NCI-H526 treated with DMSO at 0.1 percent for 48 hours (cell line): ENCODE data around the gene MMP20.
"Not testable (repeated sequence)": the region's sequence is repeated elsewhere in the genome, so short reads cannot be mapped to it uniquely, and the experiment has no call there.

ENCODE experiments used
- DNase-seq: peaks from one replicate; lab custom pipeline; 2025; lab: John Stamatoyannopoulos, UW

The MMP20 gene, protein sequence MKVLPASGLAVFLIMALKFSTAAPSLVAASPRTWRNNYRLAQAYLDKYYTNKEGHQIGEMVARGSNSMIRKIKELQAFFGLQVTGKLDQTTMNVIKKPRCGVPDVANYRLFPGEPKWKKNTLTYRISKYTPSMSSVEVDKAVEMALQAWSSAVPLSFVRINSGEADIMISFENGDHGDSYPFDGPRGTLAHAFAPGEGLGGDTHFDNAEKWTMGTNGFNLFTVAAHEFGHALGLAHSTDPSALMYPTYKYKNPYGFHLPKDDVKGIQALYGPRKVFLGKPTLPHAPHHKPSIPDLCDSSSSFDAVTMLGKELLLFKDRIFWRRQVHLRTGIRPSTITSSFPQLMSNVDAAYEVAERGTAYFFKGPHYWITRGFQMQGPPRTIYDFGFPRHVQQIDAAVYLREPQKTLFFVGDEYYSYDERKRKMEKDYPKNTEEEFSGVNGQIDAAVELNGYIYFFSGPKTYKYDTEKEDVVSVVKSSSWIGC

DNA sequence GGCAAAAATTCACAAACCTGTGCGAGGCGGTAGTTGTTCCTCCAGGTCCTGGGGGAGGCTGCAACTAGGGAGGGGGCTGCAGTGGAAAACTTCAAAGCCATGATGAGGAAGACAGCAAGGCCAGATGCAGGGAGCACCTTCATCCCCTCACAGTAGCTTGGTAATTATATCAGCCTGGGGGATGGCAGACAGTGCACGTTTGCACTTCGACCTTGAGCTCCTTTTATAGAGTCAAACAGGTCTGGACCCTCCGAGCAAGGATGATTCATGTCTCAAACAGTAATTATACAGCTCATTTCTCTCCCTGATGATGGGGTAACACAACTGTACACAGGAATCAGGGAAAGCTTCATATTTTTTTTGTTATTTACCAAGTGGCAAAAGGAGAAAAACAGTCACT is at the start of gene MMP20:
Gene MMP20, minus strand, starts transcription at position 156 of the 400 bp plus-strand sequence. Its CDS starts 13 bp downstream, at position 143.
- no peak for DNase-seq

DNA sequence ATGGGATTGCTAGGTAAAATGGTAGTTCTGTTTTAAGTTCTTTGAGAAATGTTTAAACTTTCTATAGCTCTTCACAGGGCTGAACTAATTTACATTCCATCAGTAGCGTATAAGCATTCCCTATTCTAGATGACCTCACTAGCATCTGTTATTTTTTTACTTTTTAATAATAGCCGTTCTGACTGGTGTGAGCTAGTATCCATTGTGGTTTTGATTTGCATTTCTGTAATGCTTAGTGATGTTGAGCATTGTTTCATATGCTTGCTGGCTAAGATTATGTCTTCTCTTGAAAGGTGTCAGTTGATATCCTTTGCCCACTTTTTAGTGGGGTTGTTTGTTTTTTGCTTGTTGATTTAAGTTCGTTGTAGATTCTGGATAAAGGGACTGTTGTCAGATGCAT is 44.5 kb upstream of the MMP20 start:
- DNase-seq: no peak

DNA sequence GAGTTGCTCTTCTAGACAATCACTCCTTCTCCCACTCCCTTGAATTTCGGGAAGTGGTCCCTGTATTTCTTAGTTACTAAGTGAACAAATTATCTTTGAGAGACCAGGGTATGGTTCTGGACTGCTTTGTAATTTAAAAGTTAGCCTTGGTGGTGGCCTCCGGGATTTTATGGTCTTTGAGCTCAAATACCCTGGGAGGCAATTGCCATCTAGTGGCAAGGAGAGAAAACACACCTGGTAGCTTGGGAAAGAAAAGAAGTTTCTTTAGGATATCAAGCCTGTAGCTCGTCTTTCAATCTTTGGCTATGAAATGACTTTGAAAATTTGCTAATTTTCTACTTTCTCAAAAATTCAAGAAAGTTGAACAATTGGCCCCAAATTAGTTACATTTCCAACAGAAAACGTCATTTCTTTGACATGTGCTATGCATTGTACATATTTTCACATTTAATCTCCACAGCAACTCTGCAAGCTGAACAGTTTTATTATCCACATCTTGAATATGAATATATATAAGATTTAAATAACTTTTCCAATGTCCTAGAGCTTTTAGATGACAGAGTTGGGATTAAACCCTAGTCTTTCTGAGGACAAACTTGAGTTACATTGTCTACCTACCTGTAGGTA is 41.3 kb upstream of the MMP20 start:
- DNase-seq: peak; percentile 76

DNA sequence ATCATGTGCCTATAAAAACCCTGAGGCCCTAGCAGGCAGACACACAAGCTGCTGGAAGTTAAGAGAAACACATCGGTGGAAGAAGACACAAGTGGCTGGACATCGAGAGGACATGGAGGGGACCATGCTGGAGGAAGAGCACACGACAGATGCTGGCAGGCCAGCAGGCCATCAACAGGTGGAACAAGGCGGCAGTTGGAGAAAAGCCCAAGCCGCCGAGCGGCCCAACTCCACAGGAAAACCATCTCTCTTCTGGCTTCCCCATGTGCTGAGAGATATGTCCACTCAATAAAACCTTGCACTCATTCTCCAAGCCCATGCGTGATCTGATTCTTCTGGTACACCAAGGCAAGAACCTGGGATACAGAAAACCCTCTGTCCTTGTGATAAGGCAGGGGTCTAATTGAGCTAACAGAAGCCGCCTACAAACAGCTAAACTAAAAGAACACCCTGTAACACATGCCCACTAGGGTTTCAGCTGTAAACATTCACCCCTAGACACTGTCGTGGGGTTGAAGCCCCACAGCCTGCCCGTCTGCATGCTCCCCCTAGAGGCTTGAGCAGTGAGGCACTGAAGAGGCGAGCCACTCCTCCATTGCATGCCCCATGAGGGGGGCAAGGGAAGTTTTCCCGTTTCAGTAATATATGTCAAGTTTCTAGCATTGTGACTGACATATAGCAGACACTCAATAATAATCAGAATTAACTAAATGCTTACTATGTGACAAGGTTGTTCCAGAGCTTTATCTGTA is 39.0 kb upstream of the MMP20 start:
- DNase-seq: no peak

DNA sequence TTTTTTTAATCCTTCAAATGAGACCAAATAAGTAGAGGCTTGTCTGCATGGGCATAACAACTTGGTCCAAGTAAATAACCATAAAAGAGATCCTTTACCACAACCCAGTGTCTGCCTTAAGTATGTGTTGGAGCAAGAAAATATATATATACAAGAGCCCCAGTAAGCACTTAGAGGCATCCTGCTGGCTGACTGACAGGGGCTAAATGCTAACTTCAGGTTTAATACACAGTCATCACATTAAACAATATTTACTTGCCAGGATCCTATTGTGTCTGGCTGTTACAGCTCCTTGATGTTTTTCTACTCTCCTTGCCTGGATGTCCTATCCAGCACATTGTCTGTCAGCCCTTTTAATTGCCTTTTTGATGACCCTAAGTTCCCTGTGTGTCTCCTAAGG is 37.5 kb upstream of the MMP20 start:
- no peak for DNase-seq

DNA sequence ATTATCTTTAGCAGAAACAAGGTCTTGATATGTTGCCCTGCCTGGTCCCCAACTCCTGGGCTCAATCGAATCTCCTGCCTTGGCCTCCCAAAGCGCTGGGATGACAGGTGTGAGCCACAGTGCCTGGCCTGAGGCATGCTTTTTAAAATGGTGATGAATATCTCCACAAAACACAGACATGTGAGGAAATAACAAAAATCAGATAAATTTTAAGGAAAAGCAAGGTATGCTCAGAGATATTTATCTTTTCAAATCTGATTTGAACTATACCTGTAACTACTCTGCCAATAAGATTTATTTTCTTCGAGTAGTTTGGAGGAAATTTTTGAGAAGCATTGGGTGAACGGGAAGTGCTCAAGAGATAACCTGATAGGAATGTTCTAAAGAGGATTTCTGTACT is 35.9 kb upstream of the MMP20 start:
- DNase-seq: no peak

DNA sequence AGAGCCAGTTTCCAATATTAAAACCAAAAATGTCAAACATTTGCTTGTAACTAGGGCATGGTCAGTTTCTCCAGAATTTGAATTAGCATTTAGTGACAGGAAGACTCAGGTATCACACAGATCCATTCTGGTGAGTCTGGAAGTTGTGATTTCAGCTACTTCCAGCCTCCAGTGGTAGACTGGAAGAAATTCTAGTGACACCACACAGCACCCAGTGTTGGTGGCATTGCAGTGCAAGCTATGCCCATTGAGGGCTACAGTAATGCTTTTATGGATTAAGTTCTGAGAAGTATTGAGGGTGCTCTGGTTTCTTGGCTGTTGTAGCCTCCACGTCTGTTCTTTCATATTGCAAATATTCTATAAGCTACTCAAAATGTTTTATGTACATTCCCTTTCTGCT is 31.4 kb upstream of the MMP20 start:
- no peak for DNase-seq

DNA sequence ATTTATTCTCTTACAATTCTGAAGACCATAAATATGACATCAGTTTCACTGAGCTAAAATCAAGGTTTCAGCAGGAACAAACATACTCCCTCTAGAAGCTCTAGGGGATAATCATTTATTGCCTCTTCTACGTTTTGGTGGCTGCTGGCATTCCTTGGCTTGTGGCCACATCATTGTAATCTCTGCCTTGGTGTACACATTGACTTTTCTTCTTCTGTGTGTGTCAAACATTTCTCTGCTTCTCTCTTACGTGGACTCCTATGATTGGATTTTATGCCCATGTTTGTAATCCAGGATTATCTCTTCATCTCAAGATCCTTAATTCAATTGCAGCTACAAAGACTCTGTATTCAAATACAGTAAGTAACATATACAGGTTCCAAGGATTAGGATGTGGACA is 30.4 kb upstream of the MMP20 start:
- no peak for DNase-seq

DNA sequence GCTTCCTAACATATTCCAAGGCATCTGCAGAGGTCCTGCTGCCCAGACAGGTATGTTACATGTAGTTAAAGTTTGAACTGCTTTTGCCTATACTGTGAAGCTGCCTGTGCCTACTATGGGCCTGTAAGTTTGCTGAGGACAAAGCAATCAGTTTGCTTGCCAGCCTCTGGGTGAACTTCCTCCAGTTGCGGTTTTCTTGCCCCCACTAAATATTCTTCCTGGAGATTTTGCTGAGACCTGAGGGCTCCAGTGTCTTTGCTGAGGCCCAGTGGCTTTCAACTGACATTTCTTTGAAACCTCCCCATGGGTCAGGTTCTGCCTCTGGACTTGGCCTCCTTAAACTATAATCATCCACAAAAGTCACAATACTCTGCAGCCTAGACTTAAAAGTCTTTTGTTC is 29.6 kb upstream of the MMP20 start:
- DNase-seq: no peak

DNA sequence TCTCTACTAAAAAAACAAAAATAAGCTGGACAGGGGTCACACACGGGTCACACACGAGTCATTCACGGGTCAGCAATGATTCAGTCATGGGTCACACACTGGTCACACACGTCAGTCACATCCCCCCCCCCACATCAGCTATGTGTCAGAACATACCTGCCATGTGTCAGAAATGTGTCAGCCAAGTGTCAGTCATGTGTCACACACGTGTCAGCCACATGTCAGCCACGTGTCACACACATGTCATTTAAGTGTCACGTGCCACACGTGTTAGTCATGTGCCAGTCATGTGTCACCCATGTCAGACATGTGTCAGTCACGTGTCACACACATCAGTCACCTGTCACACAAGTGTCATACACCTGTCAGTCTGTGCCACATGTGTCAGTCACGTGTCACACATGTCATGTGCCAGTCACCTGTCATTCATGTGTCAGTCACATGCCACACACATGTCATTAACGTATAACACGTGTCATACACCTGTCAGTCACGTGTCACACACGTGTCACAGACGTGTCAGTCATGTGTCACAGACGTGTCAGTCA is 28.7 kb upstream of the MMP20 start:
- no peak for DNase-seq

DNA sequence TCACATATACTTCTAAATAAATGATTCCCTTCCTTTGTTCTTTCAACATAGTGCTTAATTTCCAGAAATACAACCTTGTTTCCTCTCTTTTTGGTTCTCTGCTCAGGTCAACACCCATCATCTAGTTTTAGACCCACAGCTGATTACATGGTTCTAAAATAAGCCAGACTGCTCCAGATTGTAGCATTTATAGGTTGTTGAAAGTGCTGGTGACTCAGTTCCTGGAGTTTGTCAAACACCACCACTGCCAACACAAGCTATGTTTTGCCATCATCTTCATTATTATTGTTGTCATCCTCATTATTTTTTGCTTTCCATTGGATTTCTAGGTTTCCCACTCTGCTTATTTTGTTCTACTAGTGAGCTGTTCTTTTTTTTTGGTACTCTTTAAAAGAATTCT is 22.3 kb upstream of the MMP20 start:
- no peak for DNase-seq

DNA sequence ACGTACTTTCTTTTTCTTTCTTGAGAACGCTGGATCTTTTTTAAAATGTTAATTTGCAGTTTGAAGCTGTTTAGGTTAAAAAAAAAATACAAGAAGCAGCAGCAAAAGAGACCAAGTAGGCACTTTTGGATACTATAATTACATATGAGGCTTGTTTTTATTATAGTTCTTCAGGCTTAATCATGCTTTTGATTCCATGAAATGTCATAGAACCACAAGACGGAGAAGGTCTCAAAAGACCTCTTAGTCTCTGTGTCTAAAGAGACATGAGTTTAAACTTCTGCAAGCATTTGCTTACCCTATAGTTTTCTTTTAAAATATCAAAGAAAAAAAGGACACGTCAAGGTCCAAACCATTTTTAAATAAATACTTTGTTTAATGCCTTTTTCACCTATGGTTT is 18.8 kb upstream of the MMP20 start:
- no peak for DNase-seq

DNA sequence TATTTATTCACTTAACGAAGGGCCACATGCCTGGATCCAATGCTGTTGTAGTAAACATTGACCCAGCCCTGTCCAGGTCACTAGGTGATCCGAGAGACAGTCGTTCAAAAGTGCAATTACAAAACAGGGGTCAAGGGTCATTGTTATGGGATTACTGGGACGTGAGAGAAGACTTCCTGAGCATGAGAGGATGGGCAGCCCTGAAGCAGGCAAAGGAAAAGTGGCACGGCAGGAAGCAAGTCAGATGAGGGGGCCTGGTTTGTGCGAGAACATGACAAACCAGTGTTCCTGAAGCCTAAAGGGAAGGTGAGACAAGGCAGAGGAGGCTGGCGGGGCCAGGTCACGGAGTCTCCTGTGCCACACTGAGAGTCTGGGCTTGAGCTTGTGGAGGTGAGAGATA is 15.8 kb upstream of the MMP20 start:
- no peak for DNase-seq

DNA sequence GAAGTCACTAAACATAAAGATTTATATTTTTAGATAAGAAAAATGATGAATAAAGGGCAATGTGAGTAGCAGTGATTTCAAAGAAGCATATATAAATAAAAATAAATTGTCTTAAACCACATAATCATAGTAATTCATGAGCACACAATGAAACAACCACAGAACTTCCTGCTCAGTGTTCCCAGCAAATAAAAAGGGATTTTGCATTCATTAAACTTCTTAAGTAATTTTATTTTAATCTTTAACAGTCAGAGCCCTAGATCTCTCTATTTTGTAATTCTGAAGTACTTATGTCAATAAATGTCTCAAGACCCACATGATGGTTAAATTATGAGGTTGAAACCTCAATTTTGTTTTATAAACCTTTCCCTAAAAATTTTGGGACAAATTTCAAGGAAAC is 14.5 kb upstream of the MMP20 start:
- no peak for DNase-seq

DNA sequence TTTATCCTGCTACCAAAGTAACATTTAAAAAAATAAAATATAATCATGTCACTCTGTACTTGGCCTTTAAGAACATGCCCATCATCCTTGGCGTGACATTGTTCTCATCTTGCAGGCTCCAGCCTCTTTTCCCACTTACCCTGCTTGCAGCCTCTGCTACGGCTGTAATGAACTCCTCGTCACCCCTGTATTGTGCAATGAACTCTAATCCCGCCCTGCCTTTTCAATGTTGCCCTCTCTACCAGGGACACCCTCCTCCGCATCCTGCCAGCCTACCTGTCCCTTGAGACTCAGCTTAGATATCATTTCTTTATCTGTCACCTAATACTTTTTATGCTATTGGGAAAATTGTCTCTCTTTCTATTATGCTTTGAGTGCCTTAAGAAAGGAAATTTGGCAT is 12.6 kb upstream of the MMP20 start:
- no peak for DNase-seq

DNA sequence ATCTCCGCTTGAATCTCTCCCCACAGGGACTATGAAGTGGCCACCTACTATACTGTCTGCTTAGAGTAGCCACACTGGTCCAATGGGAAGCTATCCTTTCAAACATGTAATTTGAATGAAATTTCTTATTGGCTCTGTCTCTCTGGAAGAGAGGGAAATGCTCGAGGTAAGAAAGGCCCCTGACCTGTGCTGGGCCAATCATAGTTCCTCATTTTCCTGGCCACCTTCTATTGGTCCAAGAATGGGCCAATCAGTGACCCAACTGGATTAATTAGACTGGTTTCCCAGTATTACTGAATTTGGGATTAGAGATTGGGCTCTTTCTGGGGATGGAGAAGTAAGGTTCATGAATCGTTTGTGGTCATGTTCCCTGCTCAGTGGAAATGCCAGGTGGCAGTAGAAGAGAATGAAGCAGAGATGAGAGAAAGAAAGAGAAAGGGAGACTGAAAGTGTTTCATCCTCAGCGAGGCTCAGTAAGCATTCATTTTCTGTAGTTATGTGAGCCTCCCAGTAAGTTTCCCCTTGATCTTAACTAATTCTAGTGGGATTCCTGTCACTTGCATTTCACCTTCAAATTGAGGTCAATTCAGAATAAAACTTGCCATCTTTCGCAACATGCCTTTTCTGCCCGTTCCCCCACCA is 8.4 kb upstream of the MMP20 start:
- DNase-seq: no peak

DNA sequence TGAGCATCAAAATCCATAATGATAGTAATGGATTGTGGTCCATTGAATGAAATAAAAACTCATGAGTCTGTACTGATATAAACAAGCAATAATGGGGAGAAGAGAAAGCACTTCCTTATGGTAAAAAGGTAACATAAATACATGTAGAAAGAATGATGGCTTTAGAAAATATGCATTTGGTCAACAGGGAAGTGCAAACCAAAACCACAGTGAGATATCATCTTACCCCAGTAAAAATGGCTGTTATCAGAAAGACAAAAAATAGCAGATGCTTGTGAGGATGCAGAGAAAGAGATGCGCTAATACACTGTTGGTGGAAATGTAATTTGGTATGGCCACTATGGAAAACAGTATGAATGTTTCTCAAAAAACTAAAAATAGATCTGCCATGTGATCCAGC is 6.9 kb upstream of the MMP20 start:
- DNase-seq: no peak

DNA sequence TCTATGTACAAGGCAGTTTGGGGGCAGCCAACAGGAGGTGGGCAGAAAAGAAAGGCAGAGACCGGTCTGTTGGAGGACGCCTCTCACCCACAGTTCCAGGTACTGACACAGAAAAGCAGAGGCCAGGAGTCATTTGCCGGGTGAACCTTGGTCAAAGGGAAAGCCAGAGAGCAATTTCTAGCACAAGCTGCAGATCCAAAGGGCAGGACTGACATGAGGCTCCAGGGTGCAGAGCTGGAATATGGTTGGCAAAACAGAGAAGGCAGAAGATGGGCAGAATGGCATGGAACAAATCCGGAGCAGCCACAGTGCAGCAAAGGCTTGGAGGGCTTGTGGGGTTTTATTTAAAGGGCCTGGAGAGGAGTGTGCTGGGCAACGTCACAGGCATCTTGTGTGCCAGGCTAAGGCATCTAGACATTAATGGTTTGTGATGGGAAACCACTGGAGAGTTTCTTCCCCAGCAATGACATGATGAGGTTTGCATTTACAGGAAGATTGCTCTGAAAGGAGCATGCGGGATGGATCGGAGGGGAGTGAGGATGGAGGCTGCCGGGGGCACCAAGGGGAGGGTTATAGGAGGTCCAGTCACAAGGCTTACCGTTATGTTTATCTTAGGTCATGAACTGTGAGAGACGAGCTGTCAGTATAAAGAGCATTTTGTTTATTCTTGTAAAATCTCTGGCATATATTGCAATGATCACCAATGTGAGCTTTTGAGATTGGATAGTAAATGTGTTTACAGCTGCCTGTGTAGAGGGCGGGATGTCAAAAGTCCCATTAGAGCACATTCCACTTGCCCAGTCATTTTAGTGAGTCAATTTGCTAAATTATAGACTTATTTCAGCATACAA is 5.7 kb upstream of the MMP20 start:
- no peak for DNase-seq

DNA sequence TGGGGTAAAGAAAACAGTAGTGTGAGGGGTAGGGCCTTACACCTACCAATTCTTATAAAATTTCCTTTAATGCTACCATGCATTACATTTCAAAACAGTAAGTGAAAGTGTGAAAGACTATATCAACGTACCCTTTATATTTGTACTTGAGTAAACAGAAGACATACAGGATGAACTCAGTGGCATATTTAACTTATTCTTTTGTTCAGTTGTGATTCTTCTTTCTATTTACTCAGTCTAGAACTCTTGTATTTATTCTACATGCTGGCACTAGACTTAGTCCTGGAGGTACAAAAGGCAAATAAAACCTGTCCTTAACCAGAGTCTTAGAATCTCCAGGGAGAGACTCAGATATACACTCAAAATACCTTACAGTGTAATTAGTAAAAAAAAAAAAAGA is 4.8 kb upstream of the MMP20 start:
- DNase-seq: not testable (repeated sequence)

DNA sequence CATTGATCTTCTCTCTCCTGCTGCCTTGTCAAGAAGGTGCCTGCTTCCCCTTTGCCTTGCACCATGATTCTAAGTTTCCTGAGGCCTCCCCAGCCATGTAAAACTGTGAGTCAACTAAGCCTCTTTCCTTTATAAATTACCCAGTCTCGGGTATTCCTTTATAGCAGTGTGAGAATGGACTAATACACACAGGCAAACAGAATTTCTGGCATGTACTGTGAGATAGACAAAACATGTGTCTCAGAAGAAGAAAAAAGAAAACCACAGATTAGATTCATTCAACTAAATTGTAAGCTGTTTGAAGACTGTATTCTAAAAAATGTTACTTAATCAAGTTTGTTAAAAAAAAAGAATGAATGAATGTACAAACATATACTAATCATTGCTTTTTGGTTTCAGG is 1.5 kb upstream of the MMP20 start:
- DNase-seq: no peak

DNA sequence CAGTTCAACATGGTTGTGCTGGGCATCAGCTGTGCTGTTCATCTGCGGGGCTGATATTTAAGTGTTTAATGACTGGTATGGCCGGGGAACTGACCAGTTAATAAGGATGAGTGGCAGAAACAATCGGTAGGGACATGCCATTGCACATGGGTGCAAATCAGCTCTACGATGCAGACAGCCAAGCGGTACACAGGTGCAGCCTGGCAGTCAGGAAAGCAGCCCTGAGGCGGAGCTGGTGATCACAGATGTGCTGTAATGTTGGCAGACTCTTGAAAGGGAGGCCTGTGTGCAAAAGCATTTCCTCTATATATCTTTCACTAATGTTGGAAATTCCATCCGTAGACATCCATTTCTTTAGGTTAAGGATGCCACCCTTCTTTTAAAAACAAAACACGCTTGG is 1.1 kb downstream of the MMP20 start:
- no peak for DNase-seq
